ENCODE measurements around the gene TOP3B.

TOP3B gene

DNA sequence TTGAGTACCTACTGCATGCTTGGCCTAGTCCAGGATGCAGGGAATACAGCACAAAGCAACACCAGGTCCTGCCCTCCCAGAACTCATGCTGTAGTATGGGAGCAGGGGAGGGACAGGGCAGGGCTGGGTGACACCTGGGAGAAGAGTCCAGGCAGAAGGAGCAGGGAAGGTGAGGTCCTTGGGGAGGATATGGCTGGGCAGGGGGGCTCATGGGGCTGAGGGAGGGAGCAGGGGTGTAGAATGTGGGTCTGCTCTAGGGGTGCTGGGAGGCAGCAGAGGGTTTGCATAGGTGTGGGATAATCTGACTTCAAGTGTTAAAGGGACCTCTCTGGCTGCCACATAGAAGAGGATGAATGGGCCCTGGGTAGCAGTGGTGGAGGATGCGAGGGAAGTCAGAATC is 4.8 kb downstream of the TOP3B start:
- no peak for DNase-seq

DNA sequence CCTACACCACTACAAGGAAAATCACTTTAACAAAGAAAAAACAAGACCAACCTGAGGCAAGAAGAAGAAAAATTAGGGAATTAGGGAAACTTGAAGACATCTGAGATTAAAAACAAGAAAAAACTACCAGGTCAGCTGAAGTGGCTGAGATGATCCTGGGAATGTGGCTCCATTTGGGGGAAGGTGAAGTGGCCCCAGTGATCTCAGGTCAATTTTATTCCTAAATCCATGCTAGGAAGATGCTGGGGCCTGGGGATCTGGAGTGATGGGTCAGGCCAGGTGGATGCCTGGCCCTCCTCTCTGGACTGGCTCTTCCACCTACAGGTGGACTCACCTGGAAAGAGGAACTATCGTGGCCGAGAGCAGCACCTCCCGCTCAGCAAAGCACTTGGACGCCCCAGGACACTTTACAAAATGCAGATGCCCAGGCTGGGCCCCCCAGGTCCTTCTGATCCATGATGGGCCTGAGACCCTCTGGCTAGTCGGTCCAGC is 6.7 kb downstream of the TOP3B start:
- no peak for DNase-seq

DNA sequence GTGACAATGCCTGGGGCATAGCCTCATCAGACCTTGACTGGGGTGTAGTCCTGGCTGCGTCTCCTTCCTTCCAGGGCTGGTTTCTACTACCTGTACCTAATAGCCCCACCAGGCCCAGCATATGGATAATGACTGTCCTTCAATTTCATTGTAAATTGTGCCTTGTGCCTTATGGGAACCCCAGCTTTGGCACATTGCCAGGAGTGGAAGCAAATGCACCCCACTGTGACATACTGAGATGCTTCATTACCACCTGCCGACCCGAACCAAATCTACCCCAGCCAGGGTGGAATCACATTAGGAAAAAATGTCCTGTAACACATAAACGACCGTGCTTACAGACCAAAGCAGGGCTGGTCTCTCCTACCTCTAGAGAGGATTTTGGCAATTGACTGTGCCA is 7.3 kb downstream of the TOP3B start:
- DNase-seq = peak in 2 of 3 experiments; percentile 22 to 72

DNA sequence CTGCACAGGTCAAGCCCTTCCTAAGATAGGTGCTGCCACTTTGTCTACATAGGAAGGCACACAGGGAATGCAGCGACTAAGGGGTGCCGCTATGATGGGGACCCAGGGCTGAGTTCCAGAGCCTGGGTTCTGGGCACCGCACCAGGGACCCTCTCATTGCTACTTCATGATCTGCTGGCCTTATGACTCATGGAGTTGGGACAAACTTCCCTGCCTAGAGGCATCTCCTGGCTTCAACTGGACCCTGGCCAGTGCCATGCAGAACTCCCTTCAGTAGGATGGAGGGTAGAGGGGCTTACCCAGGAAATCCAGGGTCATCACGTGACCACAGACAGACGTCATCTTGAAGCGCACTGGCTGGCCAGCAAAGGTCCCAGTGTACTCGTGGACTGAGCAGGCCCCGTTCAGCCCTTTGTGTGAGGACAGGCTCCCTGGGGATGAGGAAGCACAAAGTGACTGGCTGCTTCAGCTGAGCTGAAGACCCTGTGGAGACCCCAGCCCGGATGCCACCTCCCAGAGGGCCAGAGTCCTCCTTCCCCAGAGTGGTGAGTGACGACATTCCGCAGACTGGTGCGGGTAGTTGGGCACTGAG is 8.4 kb downstream of the TOP3B start:
- no peak for DNase-seq

DNA sequence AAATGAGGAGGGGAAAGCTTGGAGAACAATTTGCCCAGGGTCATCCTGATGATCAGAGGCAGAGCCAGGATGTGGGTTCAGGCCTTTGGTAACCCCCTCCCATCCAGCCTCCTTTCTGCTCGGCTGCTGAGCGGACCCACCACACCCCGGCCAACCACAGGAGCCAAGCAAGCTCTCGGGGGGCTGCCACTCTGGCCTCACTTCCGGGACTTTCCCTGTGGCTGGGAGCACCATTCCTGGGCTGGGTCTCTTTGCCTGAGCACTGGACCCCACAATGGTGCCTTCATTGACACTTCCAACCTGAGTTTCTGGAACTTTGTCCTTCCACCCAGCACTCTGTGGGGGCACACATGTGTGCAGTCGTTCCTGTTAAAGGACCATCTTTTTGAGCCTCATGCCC is 9.8 kb downstream of the TOP3B start:
- DNase-seq = no peak

DNA sequence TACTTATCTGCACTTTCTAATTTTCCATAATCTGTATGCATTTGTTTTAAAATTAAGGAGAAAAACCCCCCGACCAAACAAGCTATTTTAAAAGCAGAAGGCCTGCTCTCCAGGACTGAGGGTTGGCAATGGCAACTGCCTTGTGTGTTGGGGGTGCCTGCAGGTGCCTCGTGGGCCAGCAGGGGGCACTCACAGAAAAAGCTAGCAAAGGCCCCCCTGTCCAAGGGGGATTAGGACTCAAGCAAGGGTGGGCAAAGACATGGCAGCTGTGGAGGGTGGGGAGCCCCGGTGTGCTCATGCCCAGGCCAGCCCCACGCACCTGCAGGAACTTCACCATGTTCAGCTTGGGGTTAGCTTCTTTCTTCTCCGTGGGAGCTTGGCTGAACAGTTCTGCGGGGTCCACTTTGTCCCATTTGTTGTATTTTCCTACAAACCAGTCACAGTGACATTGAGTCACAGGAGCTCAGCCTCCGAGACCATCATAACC is 10.3 kb downstream of the TOP3B start:
- peak in 1 of 3 experiments; percentile 1 for DNase-seq

DNA sequence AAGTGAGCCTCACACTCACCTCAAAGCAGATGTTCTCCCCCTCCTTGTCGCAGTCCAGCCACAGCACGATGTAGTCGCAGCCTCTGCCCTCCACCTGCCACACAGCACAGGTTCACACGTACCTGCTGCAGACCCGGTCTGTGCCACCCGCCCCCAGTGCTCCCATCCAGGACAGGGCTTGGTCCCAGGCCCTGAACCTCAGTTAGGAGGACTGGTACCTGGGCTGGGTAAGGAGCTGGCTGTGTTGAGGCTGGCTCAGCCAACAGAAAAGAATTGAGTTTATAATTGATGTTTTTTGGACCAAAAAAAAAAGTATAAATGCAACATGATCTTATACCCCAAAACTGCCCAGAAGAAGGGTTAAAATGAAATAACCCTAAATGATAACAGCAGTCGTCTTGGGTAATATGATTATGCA is 10.7 kb downstream of the TOP3B start:
- no peak for DNase-seq

DNA sequence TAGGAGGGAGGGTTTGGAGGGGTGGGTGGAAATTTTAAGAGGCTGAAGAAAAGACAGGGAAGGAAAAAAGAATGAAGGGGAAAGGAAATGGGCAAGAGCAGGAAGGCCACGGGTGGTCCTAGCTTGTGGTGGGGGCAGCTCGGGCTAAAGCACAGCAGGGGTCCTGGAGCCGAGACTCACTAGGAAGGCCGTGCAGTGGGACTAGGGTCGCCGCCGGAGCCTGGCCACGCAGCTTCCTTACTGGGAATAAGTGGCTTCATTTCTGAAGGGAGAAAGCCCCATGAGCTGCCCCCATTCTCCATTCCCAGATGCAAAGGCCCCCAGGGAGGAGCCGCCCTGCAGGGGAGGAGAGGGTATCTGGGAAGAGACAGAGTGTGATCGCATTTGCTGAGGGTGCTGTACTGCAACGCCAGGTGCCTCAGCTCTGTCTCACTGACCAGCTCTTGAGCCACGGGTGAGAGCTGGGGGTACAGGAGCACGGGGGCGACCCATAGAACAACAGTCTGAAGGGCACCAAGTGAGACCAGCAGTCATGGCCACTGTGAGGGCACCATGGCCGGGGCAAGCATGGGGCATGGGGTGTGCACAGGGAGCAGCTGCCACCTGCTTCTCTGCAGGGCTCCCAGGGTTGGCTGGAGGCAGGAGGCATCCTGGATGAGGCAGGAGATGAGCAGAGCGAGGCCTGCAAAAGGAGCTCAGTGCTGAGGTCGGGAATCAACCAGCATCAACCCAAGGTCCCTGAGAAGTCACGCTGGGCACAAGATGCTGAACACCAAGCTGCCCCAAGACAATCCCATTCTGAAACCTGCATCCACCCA is 11.6 kb downstream of the TOP3B start:
- no peak for DNase-seq

DNA sequence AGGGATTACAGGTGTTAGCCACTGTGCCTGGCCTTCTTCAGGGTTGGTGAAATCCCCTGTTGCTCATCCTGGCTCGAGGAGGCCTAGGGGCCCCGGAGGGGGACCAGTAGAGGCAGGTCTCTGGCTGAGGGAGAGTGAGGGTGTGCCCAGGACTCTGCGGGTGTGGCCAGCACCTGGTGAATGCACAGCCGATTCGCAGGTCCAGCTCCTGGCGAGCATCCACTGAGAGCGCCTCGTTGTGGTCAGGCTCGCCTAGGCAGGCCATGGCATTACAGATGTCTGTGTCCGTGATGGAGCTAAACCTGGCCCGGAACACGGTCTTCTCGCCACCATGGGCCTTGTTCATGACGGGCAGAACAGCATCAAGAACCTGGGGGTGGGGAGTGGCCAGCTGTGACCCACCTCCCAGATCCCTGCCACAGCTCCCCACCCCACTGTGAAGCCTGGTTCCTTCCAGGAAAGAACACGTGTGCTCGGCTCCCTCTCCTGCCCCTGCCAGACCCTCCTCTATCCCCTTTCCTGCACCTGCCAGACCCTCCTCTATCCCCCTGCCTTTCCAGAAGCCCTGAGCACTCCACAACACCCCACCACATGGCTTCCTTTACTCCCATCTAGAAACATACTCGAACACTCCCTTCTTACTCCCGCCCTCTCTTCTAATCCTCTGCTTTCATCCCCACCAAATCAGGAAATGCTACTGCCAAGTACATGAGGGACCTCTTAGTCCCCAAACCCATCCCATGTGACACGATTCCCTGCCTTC is 12.4 kb downstream of the TOP3B start:
- DNase-seq = no peak

DNA sequence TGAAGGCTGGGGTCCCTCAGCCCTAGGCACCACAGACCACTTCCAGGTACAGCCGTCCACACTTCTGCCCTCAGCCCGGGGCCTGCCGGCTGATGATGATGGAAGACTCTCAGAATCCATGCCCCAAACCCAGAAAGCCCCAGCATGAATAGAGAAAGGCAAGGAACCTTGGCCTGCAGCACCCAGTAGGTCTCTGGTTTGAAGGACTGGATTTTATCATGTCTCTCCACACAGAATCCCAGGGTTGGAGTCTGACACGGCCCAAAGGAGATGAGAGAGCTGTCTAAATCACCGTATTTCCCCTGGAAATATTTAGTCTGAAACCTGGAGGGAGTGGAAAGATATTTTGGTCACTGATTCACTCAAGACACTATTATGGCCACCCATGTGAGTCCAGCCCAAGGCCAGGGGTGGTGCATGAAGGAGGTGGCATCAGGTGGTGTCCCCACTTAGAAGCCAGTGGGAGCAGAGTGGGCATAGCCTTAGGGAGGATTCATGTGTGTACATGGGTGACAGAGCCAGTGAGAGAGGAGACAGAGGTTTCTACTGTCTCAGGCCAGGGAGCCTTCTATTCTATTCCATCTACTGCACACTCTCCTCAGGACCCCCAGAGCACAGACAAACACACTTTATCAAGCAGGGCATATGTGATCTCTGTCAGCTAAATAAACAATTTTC is 14.0 kb downstream of the TOP3B start:
- DNase-seq = no peak

DNA sequence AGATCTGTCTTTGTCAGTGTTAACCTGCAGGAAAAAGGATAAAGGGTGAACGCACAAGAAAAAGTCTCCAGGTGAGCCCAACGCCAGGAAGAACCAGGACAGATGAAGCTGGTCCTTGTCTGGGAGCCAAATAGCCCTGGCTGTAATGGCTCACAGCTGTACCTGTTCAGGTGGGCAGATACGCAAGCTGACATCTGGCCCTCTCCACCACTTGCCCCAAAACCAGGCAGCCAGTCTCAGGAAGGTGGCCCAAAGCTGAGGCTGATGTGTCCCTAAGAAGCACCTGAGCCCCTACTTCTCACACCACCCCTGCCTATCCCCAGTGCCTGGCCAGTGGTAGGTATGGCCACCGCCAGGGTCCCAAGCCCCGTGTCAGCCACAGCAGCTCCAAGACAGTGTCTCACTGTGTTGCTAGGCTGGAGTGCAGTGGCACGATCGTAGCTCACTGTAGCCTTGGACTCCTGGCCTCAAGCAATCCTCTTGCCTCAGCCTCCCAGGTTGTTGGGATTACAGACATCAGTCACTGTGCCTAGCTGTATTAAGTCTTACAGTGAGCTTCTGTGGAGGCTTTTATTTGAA is 14.8 kb downstream of the TOP3B start:
- DNase-seq = no peak

DNA sequence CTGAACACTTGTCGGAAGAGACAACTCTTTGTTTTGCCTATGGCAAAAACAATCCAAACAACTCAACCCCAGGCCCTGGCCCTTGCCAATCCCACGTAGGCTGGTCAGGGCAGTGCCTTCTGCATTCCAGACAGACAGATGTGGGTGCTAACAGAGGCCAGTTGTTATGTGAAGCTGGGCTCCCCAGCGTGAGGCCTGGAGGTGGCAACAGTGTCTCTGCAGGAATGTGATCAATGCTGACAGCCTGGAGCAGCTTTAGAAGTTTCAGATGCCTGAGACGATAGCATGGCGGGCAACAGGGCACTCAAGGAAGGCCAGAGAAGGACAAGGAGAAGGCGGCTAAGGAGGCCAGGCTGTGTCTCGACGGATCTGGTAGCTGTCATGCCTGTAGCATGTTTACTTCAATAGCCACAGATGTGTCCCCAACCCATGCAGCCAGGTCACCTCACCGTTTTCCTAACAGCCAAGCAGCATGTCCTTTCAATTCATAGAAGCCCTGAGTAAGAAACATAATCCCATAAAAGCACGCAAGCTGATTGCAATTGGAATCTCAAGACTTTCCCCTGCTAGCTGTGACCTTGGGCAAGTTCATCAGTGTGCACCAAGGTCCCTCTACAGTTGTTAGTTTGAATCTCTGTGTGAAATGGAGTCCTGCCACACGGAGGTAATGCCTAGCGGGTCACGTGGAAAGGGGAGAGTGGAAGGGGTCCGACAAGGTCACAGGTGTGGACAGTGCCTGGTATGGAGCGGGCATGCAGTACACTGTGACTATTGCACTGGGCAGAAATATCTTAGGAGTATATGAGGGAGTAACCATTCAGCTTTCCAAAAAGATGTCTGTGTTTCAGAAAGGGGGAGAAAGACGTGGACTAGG is 15.7 kb downstream of the TOP3B start:
- DNase-seq = no peak

DNA sequence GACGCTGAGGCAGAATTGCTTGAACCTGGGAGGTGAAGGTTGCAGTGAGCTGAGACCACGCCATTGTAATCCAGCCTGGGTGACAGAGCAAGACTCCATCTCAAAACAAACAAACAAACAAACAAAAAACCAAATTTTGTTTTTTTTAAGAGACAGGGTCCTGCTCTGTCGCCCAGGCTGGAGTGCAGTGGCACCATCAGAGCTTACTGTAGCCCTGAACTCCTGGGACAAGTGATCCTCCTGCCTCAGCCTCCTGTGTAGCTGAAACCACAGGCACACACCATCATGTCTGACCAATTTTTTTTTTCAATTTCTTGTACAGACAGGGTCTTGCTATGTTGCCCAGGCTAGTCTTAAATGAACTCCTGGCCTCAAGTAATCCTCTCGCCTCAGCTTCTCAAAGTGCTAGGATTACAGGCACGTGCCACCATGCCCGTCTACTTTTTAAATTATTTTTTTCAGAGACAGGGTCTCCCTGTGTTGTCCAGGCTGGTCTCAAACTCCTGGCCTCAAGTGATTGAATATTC is 16.8 kb downstream of the TOP3B start:
- no peak for DNase-seq

DNA sequence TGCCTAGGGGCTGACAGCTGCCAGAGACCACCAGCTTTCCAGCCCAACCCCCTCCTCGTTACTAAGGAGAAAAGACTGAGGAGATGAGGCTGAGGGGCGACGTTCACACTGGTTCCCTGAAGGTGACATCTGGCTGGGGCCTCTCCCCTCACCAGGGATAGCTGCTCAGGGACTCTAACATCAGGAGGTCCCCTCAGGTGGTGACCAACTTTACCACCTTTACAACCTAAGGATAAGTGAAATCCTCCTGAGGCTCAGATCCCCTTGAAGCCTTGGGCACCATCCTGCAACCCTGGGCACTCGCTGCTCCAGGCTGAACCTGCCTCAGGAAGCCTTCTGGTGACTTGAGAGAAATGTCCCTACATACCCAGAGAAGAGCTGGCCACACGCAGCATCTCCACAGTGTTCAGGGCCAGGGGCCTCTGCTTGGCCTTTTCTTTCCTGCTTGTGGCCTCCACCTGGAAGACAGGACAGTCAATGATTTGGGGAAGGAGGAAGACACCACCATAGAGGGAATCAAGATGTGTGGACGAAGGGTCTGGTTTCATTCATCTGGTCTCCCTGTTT is 17.6 kb downstream of the TOP3B start:
- no peak for DNase-seq

DNA sequence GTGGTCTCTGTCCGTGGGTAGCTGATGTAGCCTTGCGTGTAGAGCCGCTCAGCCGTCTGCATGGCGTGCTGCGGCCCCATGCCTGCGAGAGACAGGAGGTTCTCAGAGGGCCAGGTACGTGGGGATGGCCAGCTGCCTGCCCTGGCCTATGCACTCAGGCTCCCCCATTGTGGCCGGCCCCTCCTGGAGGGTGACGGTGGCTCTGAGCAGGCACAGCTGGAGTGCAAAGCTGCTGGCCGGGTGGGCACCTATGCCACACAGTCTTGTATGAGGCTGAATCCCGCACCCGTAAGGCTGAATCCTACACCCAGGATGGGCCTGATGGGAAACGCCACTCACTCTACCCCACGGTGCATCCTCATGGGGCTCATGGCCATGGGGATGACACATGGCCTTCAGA is 18.4 kb downstream of the TOP3B start:
- no peak for DNase-seq

DNA sequence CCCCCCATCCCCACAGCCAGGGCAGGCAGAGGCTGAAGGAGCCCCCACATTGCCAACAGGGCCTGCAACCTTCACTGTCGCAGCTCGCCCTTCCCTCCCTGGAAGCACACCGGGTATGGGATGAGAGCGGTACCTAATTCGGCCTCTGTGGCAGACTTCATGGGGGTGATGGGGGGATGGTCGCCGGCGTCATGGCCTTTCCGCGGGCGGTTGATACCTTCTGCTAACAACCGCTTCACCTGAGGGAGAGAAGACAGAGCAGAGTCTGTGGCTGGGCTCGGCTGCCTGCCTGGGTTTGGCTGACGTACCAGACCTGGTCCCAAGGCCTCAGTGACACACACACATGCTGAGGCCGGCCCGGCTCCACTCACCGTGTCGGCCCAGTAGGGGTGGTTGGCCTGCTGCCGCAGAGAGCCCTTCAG is 18.8 kb downstream of the TOP3B start:
- DNase-seq = no peak

DNA sequence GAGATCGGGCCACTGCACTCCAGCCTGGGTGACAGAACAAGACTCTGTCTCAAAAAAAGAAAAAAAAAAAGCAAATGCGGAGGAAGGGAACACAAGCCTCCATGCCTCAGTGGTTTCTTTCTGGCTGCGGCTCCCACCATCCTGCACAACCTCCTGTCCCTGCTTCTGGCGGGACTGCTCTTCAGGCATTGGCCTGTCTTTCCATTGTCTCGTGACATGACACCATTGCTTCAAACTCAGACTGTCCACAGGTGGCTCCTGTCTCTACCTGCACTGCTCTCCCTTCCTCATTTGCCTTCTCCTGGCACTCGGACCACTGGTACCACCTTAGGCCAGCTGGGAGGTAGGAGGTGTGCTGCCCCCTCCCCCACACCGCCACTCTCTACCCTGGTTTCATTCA is 19.3 kb downstream of the TOP3B start:
- no peak for DNase-seq

DNA sequence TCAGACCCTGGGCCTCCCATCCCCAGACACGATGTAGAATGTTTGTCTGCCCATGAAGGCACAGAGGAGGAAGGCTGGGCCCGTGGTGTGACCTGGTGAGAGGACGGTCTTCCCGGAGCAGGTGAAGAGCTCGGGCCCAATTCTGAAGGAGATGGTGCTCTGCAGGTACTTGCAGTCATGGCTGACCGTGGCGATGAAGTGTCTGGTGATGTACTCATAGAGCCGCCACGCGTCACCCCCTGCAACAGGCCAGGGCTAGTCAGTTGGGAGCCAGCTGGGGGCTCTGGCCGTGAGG is 20.0 kb downstream of the TOP3B start:
- DNase-seq = no peak

DNA sequence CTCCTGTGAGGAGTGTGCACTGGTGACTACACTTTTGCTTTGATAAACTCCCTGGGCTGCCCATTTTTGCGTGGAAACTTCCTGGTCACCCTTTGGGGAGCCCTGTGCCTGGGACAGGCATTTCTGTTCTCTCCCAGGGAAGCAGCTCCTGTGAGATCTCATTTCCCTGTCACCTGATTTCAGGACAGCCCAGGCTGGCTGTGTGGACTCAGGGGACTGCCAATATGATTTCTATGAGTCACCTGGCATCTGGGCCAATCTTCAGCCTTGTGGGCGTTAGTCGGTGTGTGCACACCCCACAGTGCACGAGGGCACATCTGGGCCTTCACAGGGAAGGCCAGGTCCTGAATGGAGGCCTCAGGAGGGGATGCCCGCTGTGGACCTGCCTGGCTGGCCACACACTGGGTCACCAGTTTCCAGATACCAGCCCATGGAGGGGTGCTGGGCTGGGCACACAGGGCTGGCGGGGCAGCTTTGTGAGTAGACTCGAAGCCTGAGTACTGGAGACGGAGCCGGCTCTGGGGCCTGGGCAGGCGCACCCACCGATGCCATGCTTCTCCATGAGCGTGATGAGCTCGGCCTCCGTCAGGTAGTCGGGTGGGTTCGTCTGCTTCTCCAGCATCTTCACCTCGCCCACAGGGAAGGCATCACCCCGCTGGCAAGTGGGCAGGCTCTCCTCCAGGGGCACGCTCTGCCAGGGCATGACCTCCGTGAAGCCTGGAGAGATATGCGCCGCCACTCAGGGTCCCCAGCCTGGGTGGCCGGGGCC is 20.5 kb downstream of the TOP3B start:
- DNase-seq = no peak

DNA sequence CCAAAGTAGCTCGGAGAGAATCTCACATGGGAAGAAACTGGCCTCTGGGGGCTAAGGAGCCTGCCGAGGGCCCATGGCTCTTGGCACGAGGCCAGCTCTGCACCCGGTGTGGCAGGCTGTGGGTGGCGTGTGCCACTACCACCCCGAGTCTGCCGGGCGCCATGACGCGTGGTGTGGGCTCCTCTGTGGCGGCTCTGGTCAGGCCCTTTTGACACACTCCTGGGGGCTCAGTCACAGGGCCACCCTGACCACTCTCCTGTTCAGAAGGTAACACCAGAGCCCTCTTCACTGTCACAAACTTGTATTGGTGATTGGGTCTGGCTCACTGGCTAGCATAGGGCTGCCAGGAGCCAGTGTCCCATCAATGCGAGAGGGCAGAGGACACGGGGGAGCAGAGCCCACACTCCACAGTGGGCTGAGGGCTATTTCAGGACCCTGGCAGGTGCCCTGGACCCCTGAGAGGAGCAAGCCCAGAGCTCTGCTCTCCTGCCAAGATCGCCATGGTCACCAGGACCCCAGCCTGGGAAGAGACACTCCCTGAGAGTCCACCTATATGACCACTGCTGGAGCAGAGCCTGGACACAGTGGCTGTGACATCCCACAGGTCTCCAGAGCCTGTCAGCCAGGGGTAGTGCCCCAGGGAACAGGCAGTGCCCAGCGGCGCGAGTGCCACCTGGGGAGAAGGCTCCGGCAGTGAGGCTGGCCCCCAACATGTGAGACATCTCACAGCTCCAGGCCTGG is 21.3 kb downstream of the TOP3B start:
- no peak for DNase-seq

Measured in NCI-H1417 (cell line).